ENCODE results near the gene NOTCH3. TPM values are rescaled to one million over a fixed set of nuclear protein-coding genes. Genes with fewer than 3 reads are reported as not detected.

Gene NOTCH3
- total RNA-seq, 1 donor from 2014 or later, result 60.3 TPM

- DNase-seq (ENCODE audit: low spot score), result peak; percentile 100
Measured at GRCh38 chr19:15125232-15126067, 75.3 kb downstream of the NOTCH3 start.

DNA sequence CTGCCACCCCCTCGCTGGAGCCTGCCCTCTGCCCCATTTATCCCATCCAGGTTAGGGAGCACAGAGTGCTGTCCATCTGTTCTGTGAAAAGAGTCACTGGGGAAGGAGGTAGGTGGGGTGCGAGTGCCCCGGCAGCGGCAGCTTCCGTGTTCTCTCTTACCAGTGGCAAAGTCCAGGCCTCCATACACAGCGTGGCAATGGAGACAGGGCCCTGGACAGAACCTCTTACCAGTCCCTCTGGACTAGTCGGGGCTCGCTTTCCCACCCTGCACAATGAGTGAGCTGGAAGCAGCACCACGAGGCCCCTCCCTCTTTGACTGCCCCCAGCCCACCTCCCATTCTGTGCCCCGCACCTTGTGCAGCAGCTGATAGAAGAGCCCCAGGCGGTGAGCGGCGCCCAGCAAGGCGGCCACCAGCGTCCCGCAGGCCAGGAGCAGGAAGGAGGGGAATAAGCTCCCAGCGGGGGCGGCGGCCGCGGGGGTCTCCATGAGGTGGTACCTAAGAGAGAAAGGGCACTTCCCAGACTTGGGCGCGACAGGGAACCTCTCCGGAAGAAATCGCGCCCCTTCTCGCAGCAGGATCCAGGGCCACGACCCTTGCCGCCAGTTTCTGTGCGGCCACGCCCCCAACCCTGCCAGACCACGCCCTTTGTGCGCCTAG, 76.1 kb downstream of the NOTCH3 start:
- no peak for DNase-seq (ENCODE audit: low spot score)

- no peak for DNase-seq (ENCODE audit: low spot score)
Measured at GRCh38 chr19:15123900-15124299, 76.9 kb downstream of the NOTCH3 start.

DNA sequence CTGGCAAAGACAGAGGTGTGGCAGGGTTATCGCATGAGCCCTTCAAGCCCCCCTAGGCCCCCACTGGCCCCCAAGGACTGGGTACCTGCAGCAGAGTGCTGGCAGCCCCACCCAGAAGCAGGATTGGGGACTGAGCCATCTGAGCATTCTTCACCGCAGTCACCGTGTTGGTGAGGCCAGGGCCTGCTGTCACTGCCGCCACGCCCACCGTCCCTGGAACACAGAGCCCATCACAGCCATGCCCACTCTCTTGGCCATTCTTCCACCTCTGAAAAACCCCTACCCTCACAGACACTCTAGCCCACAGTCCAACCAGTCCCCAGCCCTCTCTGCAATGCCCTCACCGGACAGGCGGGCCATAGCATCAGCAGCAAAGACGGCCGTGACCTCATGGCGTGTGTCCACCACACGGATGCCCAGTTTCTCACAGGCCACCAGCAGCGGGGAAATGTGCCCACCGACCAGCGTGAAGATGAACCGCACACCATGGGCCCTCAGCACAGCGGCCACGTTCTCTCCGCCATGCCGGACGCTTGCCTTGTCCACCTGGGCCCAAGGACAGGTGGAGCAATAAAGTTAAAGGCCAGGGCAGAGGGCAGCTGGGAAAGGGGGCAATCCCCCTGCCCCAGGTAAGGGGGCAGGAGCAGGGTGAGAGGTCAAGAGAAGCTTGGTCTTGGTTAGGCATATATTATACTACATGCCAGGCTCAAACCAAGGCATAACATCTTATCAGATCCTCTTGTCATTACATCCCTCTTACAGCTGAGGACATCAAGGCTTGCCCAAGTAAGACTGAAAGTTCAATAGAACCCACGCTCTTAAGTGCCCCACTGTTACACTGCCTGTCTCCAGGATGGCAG, 77.5 kb downstream of the NOTCH3 start:
- DNase-seq (ENCODE audit: low spot score), result no peak

DNA sequence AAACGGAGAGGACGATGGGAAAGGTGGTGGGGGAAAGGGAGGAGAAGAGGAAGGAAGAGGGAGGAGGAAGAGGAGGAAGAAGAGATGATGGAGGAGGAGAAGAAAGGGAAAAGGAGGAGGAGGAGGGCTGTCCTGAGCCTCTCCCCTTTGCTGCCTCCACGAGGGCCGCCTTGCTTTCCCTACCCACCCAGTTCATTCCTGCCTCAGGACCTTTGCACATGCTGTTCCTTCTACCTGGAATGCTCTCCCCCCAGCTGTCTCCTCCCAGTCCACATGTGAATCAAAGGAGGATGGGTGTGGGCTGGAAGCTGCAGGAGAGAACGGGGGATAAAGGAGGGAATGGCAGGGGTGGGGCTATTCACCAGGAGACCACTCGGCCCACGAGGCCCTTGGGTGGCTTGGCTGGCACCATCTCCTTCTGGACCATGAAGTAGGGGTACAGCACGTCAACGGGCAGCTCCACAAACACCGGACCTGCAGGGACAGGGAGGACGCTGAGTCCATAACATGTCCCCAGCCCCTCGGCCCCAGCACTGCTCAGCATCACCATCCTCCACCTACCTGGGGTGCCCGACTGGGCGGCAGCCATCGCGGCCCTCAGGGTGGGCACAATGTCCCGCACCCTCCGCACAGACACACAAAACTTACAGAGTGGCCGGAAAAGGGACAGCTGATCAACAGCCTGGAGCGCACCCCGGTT, 78.3 kb downstream of the NOTCH3 start:
- DNase-seq (ENCODE audit: low spot score), result no peak

DNA sequence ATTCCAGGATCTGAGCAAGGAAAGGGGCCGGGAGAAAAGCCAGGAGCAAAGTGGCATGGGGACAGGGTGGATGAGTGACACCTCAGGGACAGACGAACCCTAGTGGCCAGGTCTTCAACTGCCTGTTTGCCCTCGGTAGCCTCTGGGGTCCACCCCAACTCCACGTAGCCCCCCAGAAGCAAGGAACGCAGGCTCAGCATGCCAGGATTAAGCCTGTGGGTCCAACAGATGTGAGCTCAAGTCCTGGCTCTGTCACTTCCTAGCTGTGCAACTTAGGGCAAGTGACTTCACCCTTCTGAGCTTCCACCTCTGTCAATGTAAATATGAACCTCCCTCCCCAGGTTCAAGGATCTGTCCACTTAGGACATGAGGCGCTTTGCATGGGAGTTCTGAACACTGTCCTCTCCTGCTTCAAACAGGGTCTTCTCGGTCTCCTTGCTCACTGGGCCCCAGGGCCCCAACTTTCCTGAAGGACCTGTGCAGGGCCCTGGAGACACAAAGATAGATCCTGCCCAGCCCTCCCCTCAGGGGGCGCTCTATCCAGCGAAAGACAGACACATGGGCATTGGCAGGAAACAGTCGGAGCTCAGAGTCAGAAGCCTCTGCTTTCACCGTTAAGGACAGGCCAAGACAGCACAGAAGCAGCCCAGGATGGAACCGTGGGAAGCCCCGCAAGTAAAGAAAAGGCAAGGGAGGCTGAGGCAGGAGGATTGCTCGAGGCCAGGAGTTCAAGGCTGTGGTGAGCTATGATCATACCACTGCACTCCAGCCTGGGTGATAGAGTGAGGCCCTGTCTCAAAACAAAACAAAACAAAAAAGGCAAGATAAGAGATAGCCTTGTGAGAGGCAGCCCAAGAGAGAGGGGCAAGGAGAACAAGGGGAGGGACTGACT, 80.4 kb downstream of the NOTCH3 start:
- no peak for DNase-seq (ENCODE audit: low spot score)

DNA sequence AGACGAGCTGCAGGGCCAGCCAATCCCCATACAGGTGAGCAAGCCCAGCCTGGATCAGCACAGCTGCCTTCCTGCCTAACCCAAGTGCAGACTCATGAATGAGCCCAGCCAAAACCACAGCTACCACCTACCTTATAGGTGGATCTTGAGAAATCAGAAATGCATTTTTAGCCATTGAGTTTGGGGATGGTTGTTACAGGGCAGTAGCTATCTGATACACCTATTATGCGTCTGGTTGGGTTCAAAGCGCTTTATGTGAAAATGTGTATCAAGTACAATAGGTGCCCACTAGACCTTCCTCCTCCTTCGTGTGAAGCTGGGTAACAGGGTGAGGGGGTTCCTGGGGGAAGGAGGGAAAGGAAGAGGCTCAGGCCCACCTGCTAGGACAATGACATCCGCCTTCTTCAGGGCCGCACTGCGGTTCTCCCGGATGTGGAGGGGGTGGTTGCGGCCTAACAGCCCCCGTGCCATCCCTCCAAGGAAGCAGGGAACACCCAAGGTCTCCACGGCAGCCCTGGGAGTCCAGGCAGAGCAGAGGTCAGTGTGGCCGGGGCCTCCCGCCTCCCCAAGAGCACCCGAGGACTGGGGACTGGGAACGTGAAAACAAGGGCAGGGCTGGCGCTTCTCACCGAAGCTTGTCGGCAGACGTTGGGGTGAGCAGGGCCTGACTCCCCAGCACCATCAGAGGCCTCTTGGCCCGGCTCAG, 81.9 kb downstream of the NOTCH3 start:
- no peak for DNase-seq (ENCODE audit: low spot score)

DNA sequence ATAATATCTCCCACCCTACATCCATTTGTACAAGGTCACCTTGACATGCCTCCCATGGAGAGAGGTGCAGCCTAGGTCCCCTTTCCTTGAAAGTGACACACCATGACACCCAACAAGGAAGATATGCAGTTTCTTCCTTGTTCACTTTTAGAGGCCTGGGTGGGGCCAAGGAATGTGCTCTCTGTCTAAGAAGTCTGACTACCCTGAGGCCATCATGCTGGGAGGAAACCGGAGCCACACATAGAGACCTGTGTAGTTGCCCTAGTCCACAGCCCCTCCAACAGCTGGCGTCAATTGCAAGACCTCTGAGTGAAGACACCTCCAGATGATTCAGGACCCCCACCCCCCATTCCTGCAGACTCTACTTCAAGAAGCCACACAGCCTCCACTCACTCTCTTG, 82.5 kb downstream of the NOTCH3 start:
- no peak for DNase-seq (ENCODE audit: low spot score)

GRCh38 chr19:15116856-15117255, 83.9 kb downstream of the NOTCH3 start:
- DNase-seq (ENCODE audit: low spot score), result no peak

GRCh38 chr19:15115762-15116615, 84.8 kb downstream of the NOTCH3 start:
- DNase-seq (ENCODE audit: low spot score), result no peak

- DNase-seq (ENCODE audit: low spot score), result no peak
Measured at GRCh38 chr19:15115080-15115479, 85.7 kb downstream of the NOTCH3 start.

- no peak for DNase-seq (ENCODE audit: low spot score)
Measured at GRCh38 chr19:15114153-15114540, 86.6 kb downstream of the NOTCH3 start.

- DNase-seq (ENCODE audit: low spot score), result no peak
Measured at GRCh38 chr19:15113245-15114152, 87.3 kb downstream of the NOTCH3 start.

DNA sequence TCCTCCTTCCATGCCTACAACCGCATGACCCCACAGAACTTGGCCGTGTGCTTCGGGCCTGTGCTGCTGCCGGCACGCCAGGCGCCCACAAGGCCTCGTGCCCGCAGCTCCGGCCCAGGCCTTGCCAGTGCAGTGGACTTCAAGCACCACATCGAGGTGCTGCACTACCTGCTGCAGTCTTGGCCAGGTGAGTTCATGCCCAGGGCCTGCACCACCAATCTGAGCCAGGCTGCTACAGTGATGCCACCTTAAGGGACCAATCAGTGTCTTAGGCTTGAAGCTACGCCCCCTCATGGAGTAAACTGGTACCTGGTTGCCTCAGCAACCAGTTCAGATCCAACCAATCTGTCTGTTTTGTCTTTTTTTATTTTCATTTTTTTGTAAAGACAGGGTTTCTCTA, 88.4 kb downstream of the NOTCH3 start:
- DNase-seq (ENCODE audit: low spot score), result no peak

DNA sequence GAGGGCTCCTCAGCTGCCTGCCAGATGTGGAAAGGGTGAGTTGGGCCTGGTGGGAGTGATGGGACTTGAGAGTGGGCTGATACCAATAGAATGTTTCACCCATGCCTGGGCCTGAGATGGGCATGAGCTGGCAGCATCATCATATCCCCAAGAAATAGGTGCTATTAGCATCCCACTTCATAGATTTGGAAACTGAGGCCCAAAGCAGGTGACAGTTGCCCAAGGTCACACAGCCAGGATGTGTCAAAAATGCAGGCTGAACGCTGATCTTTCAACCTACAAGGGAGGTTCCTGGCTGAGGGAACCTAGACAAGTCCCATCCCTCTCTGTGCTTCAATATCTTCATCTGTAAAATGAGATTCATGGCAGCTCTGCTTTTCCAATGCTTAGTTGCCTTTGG, 89.0 kb downstream of the NOTCH3 start:
- DNase-seq (ENCODE audit: low spot score), result no peak

DNA sequence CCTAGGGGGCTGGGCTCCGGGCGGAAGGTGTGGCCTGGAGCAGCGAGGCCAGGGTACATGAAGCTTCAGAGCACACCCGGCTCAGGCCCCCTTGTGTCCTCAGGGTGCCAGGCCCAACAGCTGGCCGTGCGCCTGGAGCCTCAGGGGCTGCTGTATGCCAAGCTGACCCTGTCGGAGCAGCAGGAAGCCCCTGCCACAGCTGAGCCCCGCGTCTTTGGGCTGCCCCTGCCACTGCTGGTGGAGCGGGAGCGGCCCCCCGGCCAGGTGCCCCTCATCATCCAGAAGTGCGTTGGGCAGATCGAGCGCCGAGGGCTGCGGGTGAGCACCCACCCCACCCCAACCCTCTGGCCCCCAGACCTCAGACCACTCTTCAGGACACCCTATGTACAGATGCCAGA, 90.4 kb downstream of the NOTCH3 start:
- no peak for DNase-seq (ENCODE audit: low spot score)

GRCh38 chr19:15109768-15110417, 90.9 kb downstream of the NOTCH3 start:
- DNase-seq (ENCODE audit: low spot score), result no peak
